WTC11 (cell line): ENCODE measurements around the gene GABRG3.

ENCODE experiments used
- CREB1 ChIP-seq: sonication (generic); formaldehyde crosslinking; IDR thresholded peaks from 2 replicates; pipeline ENCODE4 v1.8.0; 2023; ENCODE audit warnings: mild to moderate bottlenecking, missing genetic modification reagents
- CREM ChIP-seq: sonication (generic); formaldehyde crosslinking; IDR thresholded peaks from 2 replicates; pipeline ENCODE4 v1.8.1; 2022; ENCODE audit warnings: mild to moderate bottlenecking, missing genetic modification reagents, moderate library complexity
- JUN ChIP-seq: sonication (generic); formaldehyde crosslinking; IDR thresholded peaks from 2 replicates; pipeline ENCODE4 v1.8.0; 2023; ENCODE audit warnings: mild to moderate bottlenecking, missing genetic modification reagents
- NFATC4 ChIP-seq: fragments of 250-450 bp; sonication (Bioruptor Pico); IDR thresholded peaks from 2 replicates; pipeline ENCODE4 v1.9.0; 2021; ENCODE audit warnings: mild to moderate bottlenecking
- NR2C2 ChIP-seq: sonication (generic); formaldehyde crosslinking; IDR thresholded peaks from 2 replicates; pipeline ENCODE4 v1.8.0; 2022; ENCODE audit warnings: mild to moderate bottlenecking, missing genetic modification reagents
- TCF7 ChIP-seq: sonication (generic); formaldehyde crosslinking; IDR thresholded peaks from 2 replicates; pipeline ENCODE4 v1.8.0; 2022; ENCODE audit warnings: mild to moderate bottlenecking, low read depth, missing genetic modification reagents, moderate library complexity
- ZNF263 ChIP-seq: sonication (generic); formaldehyde crosslinking; IDR thresholded peaks from 2 replicates; pipeline ENCODE4 v1.8.1; 2022; ENCODE audit warnings: low read depth, mild to moderate bottlenecking, moderate library complexity, missing genetic modification reagents
- TF ChIP-seq, protein P1 (sequence below): fragments of 200-600 bp; IDR thresholded peaks from 2 replicates; pipeline ENCODE4 v1.8.0; 2022; ENCODE audit warnings: antibody characterized with exemption
- TF ChIP-seq, protein P2 (sequence below): sonication (generic); formaldehyde crosslinking; IDR thresholded peaks from 2 replicates; pipeline ENCODE4 v1.8.1; 2022; ENCODE audit warnings: missing genetic modification reagents, borderline replicate concordance
- TF ChIP-seq, protein P3 (sequence below): sonication (generic); formaldehyde crosslinking; IDR thresholded peaks from 2 replicates; pipeline ENCODE4 v1.8.0; 2022; ENCODE audit warnings: mild to moderate bottlenecking, missing genetic modification reagents
- TF ChIP-seq, protein P4 (sequence below): fragments of 250-450 bp; sonication (Bioruptor Pico); IDR thresholded peaks from 2 replicates; pipeline ENCODE4 v2.1.2; 2022; ENCODE audit warnings: mild to moderate bottlenecking, moderate library complexity
- TF ChIP-seq, protein P5 (sequence below): fragments of 250-450 bp; sonication (Bioruptor Pico); IDR thresholded peaks from 2 replicates; pipeline ENCODE4 v1.9.0; 2021; ENCODE audit warnings: mild to moderate bottlenecking
- TF ChIP-seq, protein P6 (sequence below): sonication (generic); formaldehyde crosslinking; IDR thresholded peaks from 2 replicates; pipeline ENCODE4 v1.8.1; 2022; ENCODE audit warnings: low read depth, missing genetic modification reagents, borderline replicate concordance
- TF ChIP-seq, protein P7 (sequence below): sonication (generic); formaldehyde crosslinking; IDR thresholded peaks from 2 replicates; pipeline ENCODE4 v1.8.1; 2023; ENCODE audit warnings: mild to moderate bottlenecking, missing genetic modification reagents, moderate library complexity

DNA sequence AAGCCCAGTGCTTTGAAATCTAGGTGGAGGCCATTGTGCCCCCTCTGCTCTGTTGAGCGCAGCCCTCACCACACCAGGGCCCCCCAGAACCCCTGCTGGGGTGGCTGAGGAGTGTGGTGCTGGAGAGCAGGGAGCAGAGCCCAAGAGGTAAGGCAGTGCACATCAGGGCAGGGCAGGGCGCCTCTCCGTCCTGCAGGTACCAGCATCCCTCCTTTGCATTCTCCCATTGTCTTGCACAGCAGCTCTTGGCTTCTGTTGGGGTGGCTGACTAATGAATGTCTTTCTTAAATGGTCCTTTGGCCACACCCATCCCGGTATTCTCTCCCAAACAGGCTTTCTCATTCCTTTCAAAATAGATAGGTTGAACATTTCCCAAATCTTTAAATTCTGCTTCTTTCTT, 41.4 kb upstream of the GABRG3 start:
- no peak for TF ChIP-seq NR2C2 (CRISPR knock-in tag)
- TF ChIP-seq, protein P1, sequence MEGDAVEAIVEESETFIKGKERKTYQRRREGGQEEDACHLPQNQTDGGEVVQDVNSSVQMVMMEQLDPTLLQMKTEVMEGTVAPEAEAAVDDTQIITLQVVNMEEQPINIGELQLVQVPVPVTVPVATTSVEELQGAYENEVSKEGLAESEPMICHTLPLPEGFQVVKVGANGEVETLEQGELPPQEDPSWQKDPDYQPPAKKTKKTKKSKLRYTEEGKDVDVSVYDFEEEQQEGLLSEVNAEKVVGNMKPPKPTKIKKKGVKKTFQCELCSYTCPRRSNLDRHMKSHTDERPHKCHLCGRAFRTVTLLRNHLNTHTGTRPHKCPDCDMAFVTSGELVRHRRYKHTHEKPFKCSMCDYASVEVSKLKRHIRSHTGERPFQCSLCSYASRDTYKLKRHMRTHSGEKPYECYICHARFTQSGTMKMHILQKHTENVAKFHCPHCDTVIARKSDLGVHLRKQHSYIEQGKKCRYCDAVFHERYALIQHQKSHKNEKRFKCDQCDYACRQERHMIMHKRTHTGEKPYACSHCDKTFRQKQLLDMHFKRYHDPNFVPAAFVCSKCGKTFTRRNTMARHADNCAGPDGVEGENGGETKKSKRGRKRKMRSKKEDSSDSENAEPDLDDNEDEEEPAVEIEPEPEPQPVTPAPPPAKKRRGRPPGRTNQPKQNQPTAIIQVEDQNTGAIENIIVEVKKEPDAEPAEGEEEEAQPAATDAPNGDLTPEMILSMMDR, result no peak
- no peak for TF ChIP-seq NFATC4 (CRISPR knock-in tag)
- no peak for TF ChIP-seq ZNF263 (CRISPR knock-in tag)
- TF ChIP-seq CREM (CRISPR knock-in tag), result no peak
- no peak for TF ChIP-seq CREB1 (CRISPR knock-in tag)
- TF ChIP-seq, protein P2, sequence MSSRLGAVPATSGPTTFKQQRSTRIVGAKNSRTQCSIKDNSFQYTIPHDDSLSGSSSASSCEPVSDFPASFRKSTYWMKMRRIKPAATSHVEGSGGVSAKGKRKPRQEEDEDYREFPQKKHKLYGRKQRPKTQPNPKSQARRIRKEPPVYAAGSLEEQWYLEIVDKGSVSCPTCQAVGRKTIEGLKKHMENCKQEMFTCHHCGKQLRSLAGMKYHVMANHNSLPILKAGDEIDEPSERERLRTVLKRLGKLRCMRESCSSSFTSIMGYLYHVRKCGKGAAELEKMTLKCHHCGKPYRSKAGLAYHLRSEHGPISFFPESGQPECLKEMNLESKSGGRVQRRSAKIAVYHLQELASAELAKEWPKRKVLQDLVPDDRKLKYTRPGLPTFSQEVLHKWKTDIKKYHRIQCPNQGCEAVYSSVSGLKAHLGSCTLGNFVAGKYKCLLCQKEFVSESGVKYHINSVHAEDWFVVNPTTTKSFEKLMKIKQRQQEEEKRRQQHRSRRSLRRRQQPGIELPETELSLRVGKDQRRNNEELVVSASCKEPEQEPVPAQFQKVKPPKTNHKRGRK (CRISPR knock-in tag), result no peak
- TF ChIP-seq, protein P3, sequence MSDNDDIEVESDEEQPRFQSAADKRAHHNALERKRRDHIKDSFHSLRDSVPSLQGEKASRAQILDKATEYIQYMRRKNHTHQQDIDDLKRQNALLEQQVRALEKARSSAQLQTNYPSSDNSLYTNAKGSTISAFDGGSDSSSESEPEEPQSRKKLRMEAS (CRISPR knock-in tag), result no peak
- TF ChIP-seq, protein P4, sequence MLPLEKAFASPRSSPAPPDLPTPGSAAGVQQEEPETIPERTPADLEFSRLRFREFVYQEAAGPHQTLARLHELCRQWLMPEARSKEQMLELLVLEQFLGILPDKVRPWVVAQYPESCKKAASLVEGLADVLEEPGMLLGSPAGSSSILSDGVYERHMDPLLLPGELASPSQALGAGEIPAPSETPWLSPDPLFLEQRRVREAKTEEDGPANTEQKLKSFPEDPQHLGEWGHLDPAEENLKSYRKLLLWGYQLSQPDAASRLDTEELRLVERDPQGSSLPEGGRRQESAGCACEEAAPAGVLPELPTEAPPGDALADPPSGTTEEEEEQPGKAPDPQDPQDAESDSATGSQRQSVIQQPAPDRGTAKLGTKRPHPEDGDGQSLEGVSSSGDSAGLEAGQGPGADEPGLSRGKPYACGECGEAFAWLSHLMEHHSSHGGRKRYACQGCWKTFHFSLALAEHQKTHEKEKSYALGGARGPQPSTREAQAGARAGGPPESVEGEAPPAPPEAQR (CRISPR knock-in tag), result no peak
- TF ChIP-seq, protein P5, sequence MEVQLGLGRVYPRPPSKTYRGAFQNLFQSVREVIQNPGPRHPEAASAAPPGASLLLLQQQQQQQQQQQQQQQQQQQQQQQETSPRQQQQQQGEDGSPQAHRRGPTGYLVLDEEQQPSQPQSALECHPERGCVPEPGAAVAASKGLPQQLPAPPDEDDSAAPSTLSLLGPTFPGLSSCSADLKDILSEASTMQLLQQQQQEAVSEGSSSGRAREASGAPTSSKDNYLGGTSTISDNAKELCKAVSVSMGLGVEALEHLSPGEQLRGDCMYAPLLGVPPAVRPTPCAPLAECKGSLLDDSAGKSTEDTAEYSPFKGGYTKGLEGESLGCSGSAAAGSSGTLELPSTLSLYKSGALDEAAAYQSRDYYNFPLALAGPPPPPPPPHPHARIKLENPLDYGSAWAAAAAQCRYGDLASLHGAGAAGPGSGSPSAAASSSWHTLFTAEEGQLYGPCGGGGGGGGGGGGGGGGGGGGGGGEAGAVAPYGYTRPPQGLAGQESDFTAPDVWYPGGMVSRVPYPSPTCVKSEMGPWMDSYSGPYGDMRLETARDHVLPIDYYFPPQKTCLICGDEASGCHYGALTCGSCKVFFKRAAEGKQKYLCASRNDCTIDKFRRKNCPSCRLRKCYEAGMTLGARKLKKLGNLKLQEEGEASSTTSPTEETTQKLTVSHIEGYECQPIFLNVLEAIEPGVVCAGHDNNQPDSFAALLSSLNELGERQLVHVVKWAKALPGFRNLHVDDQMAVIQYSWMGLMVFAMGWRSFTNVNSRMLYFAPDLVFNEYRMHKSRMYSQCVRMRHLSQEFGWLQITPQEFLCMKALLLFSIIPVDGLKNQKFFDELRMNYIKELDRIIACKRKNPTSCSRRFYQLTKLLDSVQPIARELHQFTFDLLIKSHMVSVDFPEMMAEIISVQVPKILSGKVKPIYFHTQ, result no peak
- TF ChIP-seq, protein P6, sequence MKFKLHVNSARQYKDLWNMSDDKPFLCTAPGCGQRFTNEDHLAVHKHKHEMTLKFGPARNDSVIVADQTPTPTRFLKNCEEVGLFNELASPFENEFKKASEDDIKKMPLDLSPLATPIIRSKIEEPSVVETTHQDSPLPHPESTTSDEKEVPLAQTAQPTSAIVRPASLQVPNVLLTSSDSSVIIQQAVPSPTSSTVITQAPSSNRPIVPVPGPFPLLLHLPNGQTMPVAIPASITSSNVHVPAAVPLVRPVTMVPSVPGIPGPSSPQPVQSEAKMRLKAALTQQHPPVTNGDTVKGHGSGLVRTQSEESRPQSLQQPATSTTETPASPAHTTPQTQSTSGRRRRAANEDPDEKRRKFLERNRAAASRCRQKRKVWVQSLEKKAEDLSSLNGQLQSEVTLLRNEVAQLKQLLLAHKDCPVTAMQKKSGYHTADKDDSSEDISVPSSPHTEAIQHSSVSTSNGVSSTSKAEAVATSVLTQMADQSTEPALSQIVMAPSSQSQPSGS (CRISPR knock-in tag), result no peak
- TF ChIP-seq, protein P7, sequence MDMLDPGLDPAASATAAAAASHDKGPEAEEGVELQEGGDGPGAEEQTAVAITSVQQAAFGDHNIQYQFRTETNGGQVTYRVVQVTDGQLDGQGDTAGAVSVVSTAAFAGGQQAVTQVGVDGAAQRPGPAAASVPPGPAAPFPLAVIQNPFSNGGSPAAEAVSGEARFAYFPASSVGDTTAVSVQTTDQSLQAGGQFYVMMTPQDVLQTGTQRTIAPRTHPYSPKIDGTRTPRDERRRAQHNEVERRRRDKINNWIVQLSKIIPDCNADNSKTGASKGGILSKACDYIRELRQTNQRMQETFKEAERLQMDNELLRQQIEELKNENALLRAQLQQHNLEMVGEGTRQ, result no peak
- TF ChIP-seq TCF7 (CRISPR knock-in tag), result no peak
- no peak for TF ChIP-seq JUN (CRISPR knock-in tag)
